ENCODE results near the gene CACNA1E.

CACNA1E gene

DNA sequence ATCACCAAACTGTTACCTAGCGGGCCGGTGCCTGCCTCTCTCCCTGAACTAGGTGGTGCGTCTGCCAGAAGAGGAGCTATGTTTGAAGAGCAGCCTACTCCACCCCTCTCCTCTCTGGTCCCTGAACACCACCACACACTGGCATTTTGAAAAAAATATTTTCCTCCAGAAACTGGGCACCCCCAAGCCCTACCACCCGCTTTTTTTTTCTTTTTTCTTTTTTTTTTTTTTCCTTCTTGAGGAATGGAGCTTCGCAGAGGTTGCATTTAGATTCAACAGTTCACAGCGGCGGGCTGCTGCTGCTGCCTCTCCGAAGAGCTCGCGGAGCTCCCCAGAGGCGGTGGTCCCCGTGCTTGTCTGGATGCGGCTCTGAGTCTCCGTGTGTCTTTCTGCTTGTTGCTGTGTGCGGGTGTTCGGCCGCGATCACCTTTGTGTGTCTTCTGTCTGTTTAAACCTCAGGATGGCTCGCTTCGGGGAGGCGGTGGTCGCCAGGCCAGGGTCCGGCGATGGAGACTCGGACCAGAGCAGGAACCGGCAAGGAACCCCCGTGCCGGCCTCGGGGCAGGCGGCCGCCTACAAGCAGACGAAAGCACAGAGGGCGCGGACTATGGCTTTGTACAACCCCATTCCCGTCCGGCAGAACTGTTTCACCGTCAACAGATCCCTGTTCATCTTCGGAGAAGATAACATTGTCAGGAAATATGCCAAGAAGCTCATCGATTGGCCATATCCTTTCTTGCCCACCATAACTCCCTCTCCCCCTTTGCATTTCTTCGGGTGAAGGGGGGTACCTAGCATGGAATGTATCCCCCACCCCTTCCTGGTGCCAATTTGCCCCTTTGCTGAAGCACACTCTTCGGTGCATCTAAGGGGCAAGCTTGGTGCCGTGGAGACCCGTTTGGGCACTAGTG is at the start of gene CACNA1E:
Gene CACNA1E (plus strand): TSS at position 233 of the 911 bp plus-strand sequence. CDS start 228 bp downstream, at position 461.
- DNase-seq: no peak

DNA sequence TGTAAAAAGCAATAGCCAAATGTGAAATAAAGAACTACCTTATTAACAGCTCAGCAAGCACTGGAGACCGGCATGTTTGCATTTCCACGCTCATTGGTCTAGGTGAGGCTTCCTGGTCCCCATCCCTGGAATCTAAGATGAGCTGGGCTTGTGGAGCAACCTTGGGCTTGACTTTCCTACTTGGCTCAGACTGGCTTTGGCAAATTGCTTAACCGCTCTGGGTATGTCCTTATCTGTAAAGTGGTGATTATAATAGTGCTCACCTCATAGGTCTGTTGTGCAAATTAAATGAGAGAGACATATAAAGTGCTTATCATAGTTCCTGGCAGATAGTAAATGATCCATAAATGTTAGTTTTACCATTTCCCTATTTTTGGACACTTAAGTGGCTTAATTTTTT is 49.4 kb upstream of the CACNA1E start:
- DNase-seq: no peak

DNA sequence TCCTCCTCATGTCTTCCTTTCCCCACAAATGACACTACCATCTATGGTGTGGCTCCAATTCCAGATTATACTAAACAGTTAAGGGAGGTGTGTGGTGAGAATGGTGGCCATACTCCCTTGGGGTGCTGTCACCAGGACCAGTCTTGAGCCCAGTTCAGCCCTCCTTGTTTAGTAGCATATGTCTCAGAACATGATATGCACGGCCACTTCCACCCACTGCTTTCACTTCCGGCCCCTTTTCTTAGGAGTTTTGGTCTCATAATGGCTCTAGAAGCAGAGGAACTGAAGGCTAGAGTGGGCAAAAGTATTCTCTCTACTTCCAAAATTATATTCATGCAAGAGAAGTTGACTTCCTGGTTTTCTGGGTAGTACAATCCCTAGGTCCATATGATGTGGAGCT is 45.3 kb upstream of the CACNA1E start:
- DNase-seq: no peak

DNA sequence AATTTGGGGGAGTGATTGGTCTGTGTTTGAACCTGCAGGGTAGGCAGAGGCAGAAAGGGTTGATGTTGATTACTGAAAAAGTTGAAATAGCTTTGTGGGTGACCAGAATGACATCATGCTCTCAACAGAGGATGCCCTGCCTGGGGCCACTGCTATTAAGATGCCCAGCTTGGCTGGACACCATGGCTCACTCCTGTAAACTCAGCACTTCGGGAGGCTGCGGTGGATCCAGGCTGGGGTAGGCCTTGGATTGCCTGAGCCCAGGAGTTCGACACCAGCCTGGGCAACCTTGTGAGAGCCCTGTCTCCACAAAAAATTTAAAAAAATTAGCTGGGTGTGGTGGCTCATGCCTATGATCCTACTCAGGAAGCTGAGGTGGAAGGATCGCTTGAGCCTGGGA is 42.8 kb upstream of the CACNA1E start:
- DNase-seq: no peak

DNA sequence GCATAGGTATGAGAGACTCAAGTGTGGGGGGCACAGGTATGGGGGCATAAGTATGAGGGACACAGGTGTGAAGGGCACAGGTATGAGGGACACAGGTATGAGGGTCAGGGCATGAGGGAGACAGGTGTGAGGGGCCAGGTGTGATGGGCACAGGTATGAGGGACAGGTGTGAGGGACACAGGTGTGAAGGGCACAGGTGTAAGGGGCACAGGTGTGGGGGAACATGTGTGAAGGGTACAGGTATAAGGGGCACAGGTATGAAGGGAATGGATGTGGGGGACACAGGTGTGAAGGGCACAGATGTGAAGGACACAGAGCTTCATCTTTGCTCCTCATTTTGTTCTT is 41.2 kb upstream of the CACNA1E start:
- DNase-seq: no peak

DNA sequence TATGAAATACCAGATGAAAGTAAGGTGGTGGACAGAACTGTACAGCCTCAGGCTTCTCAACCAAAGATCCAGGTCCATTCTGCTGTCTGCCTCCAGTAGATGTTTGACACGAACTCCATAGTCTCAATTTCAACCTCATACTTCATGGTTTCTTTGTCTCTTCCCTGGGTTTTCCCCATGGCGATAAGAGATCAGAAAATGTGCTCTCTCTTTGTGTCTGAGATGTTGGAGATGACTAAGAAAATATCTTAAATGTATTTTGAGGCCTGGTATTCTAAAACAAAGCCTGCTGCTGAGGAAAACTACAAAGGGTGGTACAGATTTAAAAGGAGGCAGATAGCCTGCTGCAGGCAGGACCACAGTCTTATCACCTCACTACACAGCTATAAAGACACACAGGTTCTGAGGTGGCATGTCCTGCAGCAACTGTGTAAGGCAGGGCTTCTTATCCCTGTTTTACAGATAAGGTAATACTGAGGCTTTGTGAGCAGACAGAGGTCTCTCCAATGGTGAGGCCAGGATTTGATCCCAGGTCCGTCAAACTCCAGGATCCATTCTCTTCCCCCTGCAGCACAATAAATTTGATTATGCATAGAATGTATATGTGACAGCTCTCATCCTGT is 40.0 kb upstream of the CACNA1E start:
- no peak for DNase-seq

DNA sequence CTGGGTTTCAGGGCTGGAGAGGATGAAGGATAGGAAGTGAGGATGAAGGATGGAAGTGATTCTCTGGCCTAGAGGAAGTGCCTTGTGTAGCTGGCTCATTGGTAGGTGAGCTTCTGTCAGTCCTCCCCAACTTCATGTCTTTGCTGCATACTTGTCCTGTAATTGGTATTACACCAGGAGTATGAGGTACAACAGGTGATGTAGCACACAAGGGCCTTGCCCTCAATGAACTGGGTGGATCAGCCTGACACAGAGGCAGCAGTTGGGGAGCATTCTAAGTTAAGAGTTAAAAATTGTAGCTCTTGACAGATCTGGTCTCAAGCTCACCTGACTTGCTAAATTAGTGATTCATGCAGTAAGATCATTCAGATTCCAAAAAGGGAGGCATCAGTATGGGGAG is 37.9 kb upstream of the CACNA1E start:
- DNase-seq: no peak

DNA sequence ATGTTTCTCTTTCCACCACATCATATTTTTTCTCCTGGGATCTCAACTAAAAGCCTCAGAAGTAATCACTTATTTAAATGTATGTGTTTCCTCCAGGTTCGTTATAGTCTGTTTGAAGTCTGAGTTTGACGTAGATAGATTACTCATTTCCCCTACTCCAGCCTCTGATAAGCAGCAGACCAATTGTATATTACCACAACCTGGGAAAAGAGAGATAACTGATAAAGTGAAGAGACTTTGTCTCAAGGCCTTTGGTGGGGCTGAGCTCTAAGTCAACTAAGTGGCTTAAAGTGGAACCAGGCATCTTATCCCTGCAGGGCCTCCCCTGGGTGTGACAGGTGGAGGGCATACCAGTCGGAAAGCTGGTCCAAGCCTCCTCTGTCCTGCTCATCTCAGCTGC is 34.9 kb upstream of the CACNA1E start:
- no peak for DNase-seq

DNA sequence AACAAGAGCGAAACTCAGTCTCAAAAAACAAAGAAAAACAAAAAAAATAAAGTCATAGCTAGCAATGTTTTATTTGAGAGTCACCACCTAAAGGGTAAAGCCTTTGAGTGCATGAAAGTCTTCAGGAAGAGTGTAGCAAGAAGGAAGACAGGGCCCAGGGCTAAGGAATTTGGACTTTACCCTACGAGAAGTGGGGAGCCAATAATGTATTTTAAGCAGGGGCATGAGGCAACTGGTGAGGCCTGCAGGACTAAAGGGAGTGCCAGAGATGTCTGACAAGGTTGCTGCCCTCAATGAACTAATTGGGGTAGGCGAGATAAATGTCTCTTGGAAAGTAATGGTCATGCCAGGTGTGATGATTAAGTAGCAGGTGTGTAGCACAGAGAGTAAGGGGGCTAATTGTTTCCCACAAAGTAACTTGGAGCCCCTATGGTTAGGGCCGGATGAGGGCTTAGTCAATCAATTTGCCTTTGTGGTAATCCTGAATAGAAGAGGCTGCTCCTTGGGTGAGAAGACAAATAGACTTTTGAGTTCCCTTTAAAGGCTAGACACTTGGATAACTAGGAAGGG is 31.6 kb upstream of the CACNA1E start:
- no peak for DNase-seq

DNA sequence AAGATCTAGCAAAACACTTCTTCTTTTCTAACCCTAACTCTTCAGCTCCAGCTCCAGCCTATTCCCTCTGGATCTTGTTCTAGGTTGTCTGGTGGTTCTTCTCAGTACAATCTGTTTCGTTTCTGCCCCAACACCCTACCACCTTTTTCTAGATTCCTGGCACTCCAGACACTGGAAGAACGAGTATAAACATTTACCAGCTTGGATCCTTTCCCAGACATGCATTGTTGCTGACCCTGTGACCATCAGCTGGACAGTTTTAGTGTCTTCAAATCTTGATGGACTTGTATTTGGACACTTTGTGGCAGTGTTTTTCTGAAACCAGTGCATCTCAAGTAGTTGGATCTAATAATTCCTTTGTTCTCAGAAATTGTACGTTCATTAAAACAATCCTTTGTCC is 30.6 kb upstream of the CACNA1E start:
- no peak for DNase-seq

DNA sequence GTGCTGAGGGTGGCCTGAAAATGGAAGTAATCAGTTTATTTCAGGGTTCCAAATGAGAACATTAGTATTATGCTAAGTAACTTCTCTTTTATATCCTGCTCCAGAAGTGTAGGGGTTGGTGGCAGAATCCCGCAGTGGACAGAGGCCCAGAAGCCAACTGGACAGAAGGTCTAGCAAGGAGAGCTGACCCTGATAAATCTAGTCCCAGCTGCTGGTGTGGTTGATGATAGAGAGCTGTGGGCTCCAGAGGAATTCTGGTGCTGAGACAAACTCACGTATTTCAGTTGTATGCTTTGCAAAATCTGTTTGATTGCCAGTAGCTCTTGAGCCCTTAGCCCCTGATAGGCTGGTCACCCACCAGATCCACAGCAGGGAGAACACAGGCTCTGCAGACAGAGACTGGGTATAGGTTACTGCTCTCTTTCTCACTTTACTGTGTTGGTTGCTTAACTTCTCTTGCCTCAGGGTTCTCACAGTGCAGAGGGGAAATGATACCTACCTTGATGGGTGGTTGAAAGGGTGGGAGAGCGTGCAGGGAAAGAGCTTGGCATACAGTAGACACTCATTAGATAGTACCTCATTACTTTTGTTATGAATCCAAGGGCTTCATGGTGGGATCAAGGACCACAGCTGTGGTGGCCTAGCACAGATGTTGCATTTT is 29.6 kb upstream of the CACNA1E start:
- no peak for DNase-seq

DNA sequence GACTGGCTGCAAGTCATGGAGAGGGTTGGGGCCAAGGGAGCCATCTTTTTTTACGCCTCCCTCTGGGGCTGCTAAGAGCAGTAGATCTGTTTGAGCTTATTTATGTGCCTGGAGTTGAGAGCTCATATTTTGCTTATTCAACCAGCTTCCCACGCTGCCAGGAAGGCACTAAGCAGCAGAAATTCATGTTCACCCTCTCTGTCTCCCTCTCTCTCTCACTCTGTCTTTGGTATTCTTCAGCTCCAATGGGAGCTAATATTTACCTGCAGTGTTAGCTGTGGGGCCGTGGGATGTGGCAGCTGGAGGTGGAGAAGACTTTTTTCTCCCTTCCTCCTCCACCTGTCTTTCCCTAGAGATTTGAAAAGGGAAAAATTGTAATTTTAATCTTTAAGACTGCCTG is 26.8 kb upstream of the CACNA1E start:
- no peak for DNase-seq

DNA sequence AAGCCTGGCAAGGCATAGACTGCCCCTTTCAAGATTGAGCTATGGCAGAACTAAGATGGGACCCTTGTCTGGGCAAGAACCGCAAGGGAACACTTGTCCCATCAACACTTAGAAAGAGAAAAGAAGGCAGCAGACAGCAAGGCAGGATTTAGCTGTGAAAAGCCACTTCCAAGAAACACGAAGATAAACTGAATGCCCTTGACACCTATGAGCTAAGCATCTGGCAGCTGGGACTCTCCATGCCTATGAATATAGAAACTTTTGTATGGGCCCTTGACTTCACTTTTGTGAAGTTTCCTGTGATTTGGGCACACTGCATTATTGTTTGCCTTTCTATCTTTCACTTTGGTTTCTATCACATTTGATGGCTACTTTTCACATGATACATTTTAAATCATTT is 24.9 kb upstream of the CACNA1E start:
- DNase-seq: no peak

DNA sequence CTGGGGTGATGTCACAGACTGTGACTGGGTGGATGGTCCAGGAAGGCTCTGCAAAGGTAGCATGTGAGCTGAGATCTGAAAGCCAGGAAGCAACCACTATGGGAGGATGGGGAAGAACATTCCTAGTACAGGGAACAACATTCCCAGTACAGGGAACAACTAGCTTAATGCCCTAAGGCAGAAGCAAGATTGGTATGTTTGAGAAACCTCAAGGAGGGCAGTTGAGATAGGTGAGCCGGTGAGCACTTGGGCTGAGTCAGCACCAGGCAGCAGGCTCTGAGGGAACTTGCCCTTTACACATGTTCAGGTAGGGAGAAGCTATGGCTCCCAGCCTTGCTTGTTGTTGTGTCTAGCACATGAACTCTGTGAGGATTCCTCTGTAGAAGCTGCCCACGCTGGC is 24.2 kb upstream of the CACNA1E start:
- no peak for DNase-seq

DNA sequence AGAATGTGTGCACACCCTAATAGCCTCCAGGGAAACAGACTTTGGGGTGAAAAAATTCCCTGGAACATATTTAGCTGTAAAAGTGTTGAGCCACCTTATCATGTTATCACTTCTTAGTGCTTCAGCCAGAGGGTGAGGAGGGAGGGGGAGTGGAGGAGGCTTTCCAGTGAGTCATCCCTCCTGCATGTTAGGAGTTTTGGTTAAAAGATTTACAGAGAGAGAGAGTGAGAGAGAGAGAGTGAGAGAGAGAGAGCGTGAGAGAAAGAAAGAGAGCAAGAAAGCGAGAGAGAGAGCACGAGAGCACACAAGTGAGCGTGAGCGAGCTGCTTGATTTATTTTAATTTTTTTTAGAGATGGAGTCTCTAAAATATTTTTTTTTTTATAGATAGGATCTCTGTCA is 13.5 kb upstream of the CACNA1E start:
- DNase-seq: peak; percentile 59

DNA sequence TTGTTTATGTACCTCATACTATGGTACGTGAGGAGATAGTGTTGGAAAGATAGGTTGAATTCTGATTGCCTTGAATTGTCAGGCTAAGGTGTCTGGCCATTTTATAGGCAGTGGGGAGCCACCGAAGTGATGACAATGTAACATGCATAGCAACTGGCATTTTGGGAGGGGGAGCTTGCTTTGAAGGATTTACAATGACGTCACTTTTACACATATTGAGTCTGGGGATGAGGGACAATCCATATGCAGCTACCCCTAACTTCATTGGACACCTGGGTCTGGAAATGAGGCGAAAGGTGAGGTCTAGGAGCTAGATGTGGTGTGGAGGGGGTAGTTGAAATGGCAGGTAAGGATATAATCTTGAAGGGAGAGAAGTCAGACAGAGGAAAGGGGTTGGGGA is 7.7 kb upstream of the CACNA1E start:
- no peak for DNase-seq

DNA sequence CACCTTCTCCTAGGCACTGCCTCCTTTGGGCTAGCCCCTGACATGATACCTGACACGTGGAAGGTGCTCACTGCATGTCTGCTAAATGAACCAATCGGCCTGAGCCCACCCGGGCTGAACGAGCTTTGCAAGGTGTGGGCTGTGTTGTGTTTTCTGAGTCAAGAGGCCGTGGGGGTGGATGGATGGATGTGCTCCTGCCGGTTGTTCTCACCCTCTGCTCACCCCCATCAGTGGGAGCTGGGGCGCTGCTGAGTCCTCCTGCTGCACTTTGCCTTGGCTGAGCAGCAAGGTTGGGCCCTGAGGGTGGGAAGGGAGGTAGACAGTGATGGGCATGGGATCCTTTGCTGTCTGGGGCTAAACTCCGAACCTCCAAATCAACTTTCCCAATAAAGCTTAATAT is 6.7 kb upstream of the CACNA1E start:
- DNase-seq: no peak

DNA sequence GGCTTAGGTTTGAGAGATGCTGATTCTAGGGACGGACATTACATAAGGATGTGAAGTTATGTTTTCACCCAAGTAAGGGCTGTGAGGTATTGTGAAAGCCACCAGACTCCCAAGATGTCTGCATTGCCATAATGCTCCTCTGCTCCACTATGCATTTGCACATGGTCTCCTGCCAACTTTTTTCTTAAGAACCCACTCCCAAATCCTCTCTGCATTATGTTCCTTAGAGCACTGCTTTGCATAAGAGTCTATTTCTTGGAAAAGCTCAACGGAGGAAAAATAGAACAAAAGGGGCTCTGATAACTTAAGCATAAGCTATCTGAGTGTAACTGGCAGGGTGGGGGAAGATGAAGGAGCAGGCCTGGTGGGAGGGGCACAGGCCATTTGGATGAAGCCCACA is 5.0 kb upstream of the CACNA1E start:
- DNase-seq: no peak

DNA sequence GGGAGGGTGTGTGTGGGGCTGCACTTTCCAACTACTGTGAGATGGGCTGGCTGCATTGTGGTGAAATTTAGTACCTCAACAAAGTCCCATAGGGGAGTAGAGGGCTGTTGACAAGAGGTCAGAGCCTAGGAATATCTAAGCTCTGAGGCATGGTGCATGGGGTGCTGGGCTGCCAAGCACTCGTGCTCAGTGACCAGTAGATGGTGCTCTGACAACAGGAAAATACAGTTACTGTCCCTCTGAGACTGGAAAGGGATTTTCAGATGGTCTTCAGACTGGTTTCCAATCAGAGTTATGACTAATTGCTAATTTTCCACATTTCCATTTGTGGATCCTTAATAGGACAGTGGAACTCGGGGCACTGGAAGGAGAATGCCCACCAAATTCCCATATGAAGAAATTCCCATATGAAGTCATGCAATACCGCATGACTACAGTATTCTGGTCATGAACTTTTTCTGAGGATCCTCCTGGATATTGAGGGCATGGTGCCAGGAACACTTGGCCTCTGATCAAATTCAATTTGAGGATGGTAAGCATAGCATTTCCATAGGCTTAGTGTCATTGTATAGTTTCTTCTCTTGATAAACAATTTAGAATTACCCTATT is 4.1 kb upstream of the CACNA1E start:
- DNase-seq: peak; percentile 47

DNA sequence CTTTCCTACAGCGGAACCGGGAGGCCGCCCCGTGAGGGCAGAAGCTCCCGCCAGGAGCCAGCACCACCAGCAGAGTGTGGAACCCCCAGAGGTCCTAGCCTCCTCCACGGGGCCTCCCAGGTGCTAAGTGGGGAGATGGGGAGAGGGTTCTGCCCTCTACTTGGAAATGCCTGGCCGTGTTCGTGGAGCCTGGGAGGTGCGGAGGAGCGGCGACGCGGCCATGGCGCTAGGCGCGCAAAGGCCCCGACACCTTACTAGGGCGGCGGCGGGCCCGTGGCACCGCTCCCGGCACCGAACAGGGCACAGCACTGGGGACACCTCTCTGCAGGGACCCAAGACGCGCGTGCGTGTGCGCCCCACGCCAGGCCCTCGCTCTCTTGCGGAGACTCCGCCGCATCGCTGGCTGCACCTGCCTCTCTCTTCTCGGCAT is 1.3 kb upstream of the CACNA1E start:
- DNase-seq: no peak

DNA sequence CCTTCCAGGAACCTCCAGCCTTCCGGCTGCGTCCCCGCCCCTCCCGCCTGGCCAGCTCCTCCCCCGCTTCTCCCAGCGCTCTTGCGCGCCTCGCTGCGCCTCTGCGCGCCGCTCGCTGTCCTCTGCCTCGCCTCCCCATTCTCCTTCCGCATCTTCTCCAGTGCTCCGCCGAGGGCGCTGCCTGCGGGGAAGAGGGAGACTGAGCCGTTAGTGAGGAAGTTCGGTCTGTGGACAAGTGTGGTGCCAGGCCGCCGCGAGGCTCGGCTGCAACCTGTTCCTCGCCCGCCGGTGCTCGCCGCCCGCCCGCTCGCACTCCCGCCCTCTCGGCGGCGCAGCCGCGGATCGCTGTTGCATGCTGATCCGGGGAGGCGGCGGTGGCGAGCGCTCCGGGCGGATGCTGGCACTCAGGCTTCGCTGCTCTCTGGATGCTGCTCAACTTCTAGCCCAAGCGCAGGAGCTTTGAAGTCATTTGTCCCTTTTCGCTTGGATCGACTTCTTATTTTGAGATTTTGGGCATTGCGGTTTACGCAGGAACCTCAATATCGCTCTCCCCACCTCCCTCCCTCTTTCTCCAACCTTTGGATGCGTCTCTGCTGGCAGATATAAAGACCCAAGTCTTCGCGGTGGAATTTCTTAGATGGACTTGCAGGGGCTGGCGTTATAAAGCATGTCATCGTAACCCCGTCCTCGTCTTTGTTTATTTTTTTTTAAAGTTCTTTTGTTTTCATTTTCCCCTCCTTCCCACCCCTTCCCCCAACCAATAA is 614 bp upstream of the CACNA1E start:
- DNase-seq: peak; percentile 4

DNA sequence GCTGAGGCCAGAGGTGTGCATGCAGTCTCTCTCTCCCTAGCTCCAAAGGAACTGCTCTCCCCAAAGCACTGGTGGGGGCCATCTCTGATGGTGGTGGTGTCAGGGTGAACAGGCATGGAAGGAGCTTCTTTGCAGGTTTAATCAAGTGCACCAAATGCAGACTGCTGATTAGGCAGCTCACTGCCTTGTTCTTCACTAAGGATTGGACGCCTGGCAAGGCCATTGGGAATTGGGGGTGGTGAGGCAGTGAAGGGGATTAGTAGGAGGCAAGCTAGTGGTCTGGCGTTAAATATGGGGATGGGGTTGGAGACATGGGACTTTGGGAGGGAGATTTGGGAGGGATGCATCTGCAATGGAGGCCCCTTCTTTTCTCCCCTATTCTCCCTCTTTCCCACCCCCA is 1.5 kb downstream of the CACNA1E start:
- no peak for DNase-seq
